ENCODE results near the gene PRMT2.
A peak's percentile ranks its signal among the peaks of the same experiment; 100 is the strongest.
"Not testable (repeated sequence)": the region's sequence is repeated elsewhere in the genome, so short reads cannot be mapped to it uniquely, and the experiment has no call there.

Gene PRMT2

GRCh38 chr21:46618738-46619379, 16.6 kb upstream of the PRMT2 start:
- DNase-seq: no peak

- peak; percentile 6 for DNase-seq
These were observed 15.6 kb upstream of the PRMT2 start for GRCh38 chr21:46619846-46620245.

- DNase-seq: no peak
These were observed 14.6 kb upstream of the PRMT2 start for GRCh38 chr21:46620846-46621245.

- DNase-seq: no peak
These were observed 13.9 kb upstream of the PRMT2 start for GRCh38 chr21:46621457-46622182.

- no peak for DNase-seq
These were observed 13.2 kb upstream of the PRMT2 start for GRCh38 chr21:46622226-46622625.

- no peak for DNase-seq
These were observed 11.4 kb upstream of the PRMT2 start for GRCh38 chr21:46624050-46624449.

- no peak for DNase-seq
These were observed 9.7 kb upstream of the PRMT2 start for GRCh38 chr21:46625759-46626158.

- DNase-seq: no peak
These were observed 8.9 kb upstream of the PRMT2 start for GRCh38 chr21:46626536-46626935.

GRCh38 chr21:46626975-46627501, 8.4 kb upstream of the PRMT2 start:
- no peak for DNase-seq

- peak; percentile 45 for DNase-seq
These were observed 7.7 kb upstream of the PRMT2 start for GRCh38 chr21:46627726-46628125.

- no peak for DNase-seq
These were observed 6.6 kb upstream of the PRMT2 start for GRCh38 chr21:46628868-46629267.

GRCh38 chr21:46630915-46631314, 4.6 kb upstream of the PRMT2 start:
- DNase-seq: not testable (repeated sequence)

- DNase-seq: no peak
These were observed 1.9 kb upstream of the PRMT2 start for GRCh38 chr21:46633566-46633965.

- no peak for DNase-seq
These were observed 1.0 kb upstream of the PRMT2 start for GRCh38 chr21:46634427-46634826.

- peak; percentile 82 for DNase-seq
These were observed 529 bp upstream of the PRMT2 start for GRCh38 chr21:46634966-46635323.

- no peak for DNase-seq
These were observed 673 bp downstream of the PRMT2 start for GRCh38 chr21:46636181-46636512.

- no peak for DNase-seq
These were observed 1.2 kb downstream of the PRMT2 start for GRCh38 chr21:46636550-46637285.

GRCh38 chr21:46637952-46638746, 2.7 kb downstream of the PRMT2 start:
- no peak for DNase-seq

GRCh38 chr21:46639489-46640386, 4.3 kb downstream of the PRMT2 start:
- DNase-seq: no peak

- DNase-seq: no peak
These were observed 6.2 kb downstream of the PRMT2 start for GRCh38 chr21:46641656-46642055.

- DNase-seq: no peak
These were observed 8.1 kb downstream of the PRMT2 start for GRCh38 chr21:46643379-46644177.

All from NCI-H226 (cell line).